Ishikawa (cell line): ENCODE measurements around the gene ZBTB40.

Experiments used
- CEBPB ChIP-seq: IDR thresholded peaks from 2 replicates; pipeline ENCODE4 v1.6.1; 2012
- CREB1 ChIP-seq: IDR thresholded peaks from 2 replicates; pipeline ENCODE4 v1.6.1; 2012; ENCODE audit warnings: low read depth
- EGR1 ChIP-seq: IDR thresholded peaks from 2 replicates; pipeline ENCODE4 v1.6.1; 2012
- EP300 ChIP-seq: IDR thresholded peaks from 2 replicates; pipeline ENCODE4 v1.6.1; 2012; ENCODE audit warnings: borderline replicate concordance
- FOXM1 ChIP-seq: IDR thresholded peaks from 2 replicates; pipeline ENCODE4 v1.6.1; 2012; ENCODE audit warnings: low read depth, borderline replicate concordance
- MAX ChIP-seq: IDR thresholded peaks from 2 replicates; pipeline ENCODE4 v1.6.1; 2012
- NFIC ChIP-seq: IDR thresholded peaks from 2 replicates; pipeline ENCODE4 v1.6.1; 2012
- RAD21 ChIP-seq: IDR thresholded peaks from 2 replicates; pipeline ENCODE4 v1.6.1; 2012; ENCODE audit warnings: low read depth
- REST ChIP-seq: IDR thresholded peaks from 2 replicates; pipeline ENCODE4 v1.6.1; 2012; ENCODE audit warnings: low read depth, mild to moderate bottlenecking
- TAF1 ChIP-seq: IDR thresholded peaks from 2 replicates; pipeline ENCODE4 v1.6.1; 2012; ENCODE audit warnings: low read depth, mild to moderate bottlenecking
- TCF12 ChIP-seq: IDR thresholded peaks from 2 replicates; pipeline ENCODE4 v1.6.1; 2012; ENCODE audit warnings: low read depth
- TEAD4 ChIP-seq: IDR thresholded peaks from 2 replicates; pipeline ENCODE4 v1.6.1; 2012
- YY1 ChIP-seq: IDR thresholded peaks from 2 replicates; pipeline ENCODE4 v1.6.1; 2012; ENCODE audit warnings: low read depth
- ZBTB7A ChIP-seq: IDR thresholded peaks from 2 replicates; pipeline ENCODE4 v1.6.1; 2012; ENCODE audit warnings: low read depth
- TF ChIP-seq, protein P1 (sequence below): IDR thresholded peaks from 2 replicates; pipeline ENCODE4 v1.6.1; 2012

The ZBTB40 gene

DNA sequence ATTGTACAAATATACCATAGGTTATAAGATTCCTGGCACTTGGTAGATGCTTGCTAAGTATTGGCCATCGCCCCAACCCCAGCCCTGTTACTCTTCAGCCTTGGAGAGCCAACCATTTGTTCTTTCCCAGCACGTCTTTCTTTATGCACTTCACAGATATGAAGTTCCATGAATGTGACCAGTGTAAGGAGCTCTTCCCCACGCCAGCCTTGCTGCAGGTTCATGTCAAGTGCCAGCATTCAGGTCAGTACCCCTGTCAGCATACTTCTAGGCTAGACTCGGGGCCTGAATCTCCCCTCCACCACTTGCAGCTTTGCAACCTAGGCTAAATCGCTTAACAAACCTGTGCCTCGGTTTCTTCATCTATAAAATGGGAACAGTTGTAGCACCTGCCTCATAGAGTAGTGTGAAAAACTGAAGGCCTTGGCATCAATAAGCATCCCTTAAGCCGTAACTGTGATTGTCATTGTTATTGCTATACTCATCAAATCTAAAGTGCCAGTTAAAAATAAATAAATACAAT lies 70.6 kb downstream of the ZBTB40 start:
- TF ChIP-seq CEBPB (no peak), REST (no peak), YY1 (no peak), RAD21 (no peak), TCF12 (no peak), CREB1 (no peak), TEAD4 (no peak), EP300 (no peak), NFIC (no peak), MAX (no peak), TAF1 (no peak), EGR1 (no peak), FOXM1 (no peak), ZBTB7A (no peak)
- TF ChIP-seq, protein P1, sequence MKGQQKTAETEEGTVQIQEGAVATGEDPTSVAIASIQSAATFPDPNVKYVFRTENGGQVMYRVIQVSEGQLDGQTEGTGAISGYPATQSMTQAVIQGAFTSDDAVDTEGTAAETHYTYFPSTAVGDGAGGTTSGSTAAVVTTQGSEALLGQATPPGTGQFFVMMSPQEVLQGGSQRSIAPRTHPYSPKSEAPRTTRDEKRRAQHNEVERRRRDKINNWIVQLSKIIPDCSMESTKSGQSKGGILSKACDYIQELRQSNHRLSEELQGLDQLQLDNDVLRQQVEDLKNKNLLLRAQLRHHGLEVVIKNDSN = no peak

DNA sequence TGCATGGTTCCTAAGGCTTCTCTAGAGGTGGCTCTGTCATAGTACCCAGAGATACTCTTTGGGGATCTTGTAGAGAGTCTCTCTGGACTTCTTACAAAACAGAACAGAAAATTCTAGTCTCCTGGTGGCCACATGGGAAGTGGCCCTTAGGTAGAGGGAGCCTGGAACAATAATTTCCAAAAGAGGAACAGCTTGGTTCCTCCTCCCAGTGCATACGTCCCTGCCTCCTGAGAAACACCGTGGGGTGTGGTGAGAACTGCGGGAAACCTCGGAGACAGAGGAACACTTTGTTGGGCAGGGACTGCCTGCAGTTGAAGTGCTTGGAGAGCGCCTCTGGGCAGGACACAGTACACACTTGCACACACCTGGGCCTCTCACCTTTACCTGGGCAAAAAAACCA lies 72.8 kb downstream of the ZBTB40 start:
- TF ChIP-seq TEAD4 (no peak), REST (no peak), CREB1 (no peak), TAF1 (no peak), EGR1 (no peak), CEBPB (no peak), RAD21 (no peak), FOXM1 (no peak), EP300 (no peak), YY1 (no peak), NFIC (no peak), ZBTB7A (no peak), MAX (no peak)
- TF ChIP-seq, protein P1 = no peak

- TF ChIP-seq EP300 = no peak
Measured at GRCh38 chr1:22525211-22525610, 73.6 kb downstream of the ZBTB40 start.

DNA sequence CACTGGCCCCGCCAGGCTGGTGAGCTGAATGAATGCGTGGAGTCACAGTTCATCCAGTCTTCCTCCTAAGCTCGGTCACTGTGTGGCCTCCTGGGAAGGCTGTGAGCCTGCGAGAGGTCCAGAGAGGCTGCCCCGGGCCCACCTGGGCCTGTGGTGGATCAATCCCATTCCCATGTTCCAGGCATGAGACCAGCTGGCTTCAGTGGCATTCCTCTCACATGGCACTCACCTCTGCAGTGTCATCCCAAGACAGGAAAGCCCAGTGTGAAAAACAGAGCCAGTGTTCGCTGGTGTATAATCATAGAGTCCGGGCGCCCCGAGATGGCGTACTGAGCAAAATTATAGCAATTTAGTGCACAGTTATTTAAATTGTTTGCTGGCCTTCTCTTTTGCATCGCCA lies 74.0 kb downstream of the ZBTB40 start:
- TF ChIP-seq CEBPB (no peak), EGR1 (no peak), RAD21 (no peak), REST (no peak), FOXM1 (no peak), NFIC (no peak), TAF1 (no peak), ZBTB7A (no peak), CREB1 (no peak), TCF12 (no peak), EP300 (no peak), TEAD4 (no peak)
- TF ChIP-seq, protein P1 = no peak

DNA sequence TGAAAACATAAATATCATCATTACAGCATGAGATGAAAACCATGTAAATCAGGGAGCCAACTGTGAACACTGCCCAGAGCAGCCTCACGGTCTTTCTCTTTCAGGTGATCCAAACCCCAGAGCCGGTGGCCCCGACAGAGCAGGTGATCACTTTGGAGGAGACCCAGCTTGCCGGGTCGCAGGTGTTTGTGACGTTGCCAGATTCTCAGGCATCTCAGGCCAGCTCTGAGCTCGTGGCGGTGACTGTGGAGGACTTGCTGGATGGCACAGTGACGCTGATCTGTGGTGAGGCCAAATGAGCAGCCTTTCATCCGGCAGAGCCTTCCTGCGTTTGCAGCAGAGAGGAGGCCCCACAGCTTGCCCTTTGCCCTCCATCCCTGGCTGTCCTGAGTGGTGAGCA lies 74.4 kb downstream of the ZBTB40 start:
- TF ChIP-seq NFIC (no peak), TCF12 (no peak), REST (no peak), CREB1 (no peak), TAF1 (no peak), ZBTB7A (no peak), FOXM1 (no peak), TEAD4 (no peak), RAD21 (no peak), YY1 (no peak), MAX (no peak), EGR1 (no peak), EP300 (no peak)
- TF ChIP-seq, protein P1 = no peak
